Measurements from ENCODE around the gene ALX4. TPM values are rescaled to one million over a fixed set of nuclear protein-coding genes. Genes with fewer than 3 reads are reported as not detected.

The ALX4 gene
- total RNA-seq, 1 donor from 2014 or later, result 4.1 TPM

GRCh38 chr11:44315947-44316658 is 6.2 kb upstream of the ALX4 start:
- peak; percentile 57 for DNase-seq

GRCh38 chr11:44314733-44315132 is 4.8 kb upstream of the ALX4 start:
- no peak for DNase-seq

GRCh38 chr11:44313761-44314489 is 4.0 kb upstream of the ALX4 start:
- peak; percentile 74 for DNase-seq

- DNase-seq, result no peak
These were observed 2.9 kb upstream of the ALX4 start for GRCh38 chr11:44312876-44313275.

- no peak for DNase-seq
These were observed 1.7 kb upstream of the ALX4 start for GRCh38 chr11:44311339-44312261.

GRCh38 chr11:44310463-44311272 is 729 bp upstream of the ALX4 start:
- peak; percentile 34 for DNase-seq

- DNase-seq, result no peak
These were observed 195 bp upstream of the ALX4 start for GRCh38 chr11:44310206-44310462.

GRCh38 chr11:44308923-44309477 is 939 bp downstream of the ALX4 start:
- DNase-seq, result no peak

GRCh38 chr11:44308256-44308922 is 1.6 kb downstream of the ALX4 start:
- no peak for DNase-seq

GRCh38 chr11:44307340-44308099 is 2.4 kb downstream of the ALX4 start:
- no peak for DNase-seq

- DNase-seq, result no peak
These were observed 3.1 kb downstream of the ALX4 start for GRCh38 chr11:44306918-44307244.

- DNase-seq, result no peak
These were observed 3.7 kb downstream of the ALX4 start for GRCh38 chr11:44306052-44306917.

- peak; percentile 47 for DNase-seq
These were observed 4.4 kb downstream of the ALX4 start for GRCh38 chr11:44305470-44306051.

- peak; percentile 29 for DNase-seq
These were observed 4.9 kb downstream of the ALX4 start for GRCh38 chr11:44305026-44305469.

GRCh38 chr11:44304091-44305025 is 5.6 kb downstream of the ALX4 start:
- peak; percentile 45 for DNase-seq

GRCh38 chr11:44303401-44303938 is 6.5 kb downstream of the ALX4 start:
- DNase-seq, result no peak

- DNase-seq, result no peak
These were observed 8.2 kb downstream of the ALX4 start for GRCh38 chr11:44301564-44302271.

Data from tongue (tissue), 2 donors.